HepG2 (cell line): ENCODE measurements around the gene EEA1. TPM values are rescaled to one million over a fixed set of nuclear protein-coding genes. Genes with fewer than 3 reads are reported as not detected.

ENCODE experiments used
- ATAC-seq: fragments of 200-7000 bp; cut with Tn5 transposase; 3 replicates; pipeline ENCODE4 v1.9.1; 2020; ENCODE audit warnings: mild to moderate bottlenecking, moderate library complexity
- BruUV-seq: library from RNA; stranded (reverse); fragments of 400-500 nt; replicated peaks from 2 replicates; lab custom pipeline; 2021; lab: Mats Ljungman, UMichigan
- CTCF ChIA-PET: fragments of 300-600 bp; formaldehyde crosslinking; extraction: SDS; loops from one replicate; lab custom pipeline; 2021; ENCODE audit warnings: low total read pairs, inconsistent platforms, low intra/inter-chr PET ratio; lab: Yijun Ruan, JAX
- POLR2A ChIA-PET: fragments of 350-600 bp; sonication (Branson Sonifier 250); formaldehyde crosslinking; loops from one replicate; lab custom pipeline; 2020; ENCODE audit warnings: antibody characterized with exemption, inconsistent platforms; lab: Yijun Ruan, JAX
- DNase-seq: peaks from one replicate; pipeline ENCODE4 v3.0.0-alpha.2; 2015; ENCODE audit warnings: low spot score
- FAIRE-seq: peaks from 3 replicates; lab custom pipeline; 2011; peaks lifted over from hg19 to GRCh38; lab: Jason Lieb, UNC
- H2AFZ ChIP-seq: one replicate; pipeline ENCODE4 v1.6.1; 2011; ENCODE audit warnings: low read length, inconsistent platforms
- H3K27ac ChIP-seq: fragments of 300-600 bp; 3 replicates; pipeline ENCODE4 v1.8.0; 2011; ENCODE audit warnings: mixed run types, mild to moderate bottlenecking, mixed read lengths, low read length, inconsistent platforms; ENCODE audit not compliant: insufficient read depth; ENCODE audit errors: extremely low read length
- H3K27me3 ChIP-seq, 2 experiments: fragments of 200-600 bp in 1 of 2; 2 replicates in 1 of 2; 3 replicates in 1 of 2; pipeline versions ENCODE4 v1.6.0 to v1.8.0; 2011; ENCODE audit warnings: low read length in 2 of 2, mild to moderate bottlenecking in 2 of 2, moderate library complexity in 2 of 2, inconsistent platforms in 1 of 2; ENCODE audit not compliant: insufficient read depth in 2 of 2, control insufficient read depth in 1 of 2
- H3K36me3 ChIP-seq, 2 experiments: fragments of 200-600 bp in 1 of 2; replicated peaks in 1 of 2; 2 replicates in 1 of 2; 3 replicates in 1 of 2; pipeline versions ENCODE4 v1.5.1 to v1.8.0; 2011; ENCODE audit warnings: low read length in 2 of 2, inconsistent platforms in 1 of 2; ENCODE audit not compliant: insufficient read depth in 2 of 2, control insufficient read depth in 1 of 2
- H3K4me1 ChIP-seq: 2 replicates; pipeline ENCODE4 v1.5.1; 2012; ENCODE audit warnings: low read length, inconsistent platforms; ENCODE audit not compliant: insufficient read depth
- H3K4me2 ChIP-seq: 2 replicates; pipeline ENCODE4 v1.6.0; 2011; ENCODE audit warnings: low read depth, low read length, inconsistent platforms
- H3K4me3 ChIP-seq, 3 experiments: fragments of 200-600 bp in 1 of 3; sonication (generic), shearing (Covaris generic) in 1 of 3; replicated peaks in 1 of 3; 2 replicates each; pipeline ENCODE4 v1.5.1; 2011 to 2016; ENCODE audit warnings: low read length in 3 of 3, inconsistent platforms in 2 of 3, low read depth in 2 of 3, mild to moderate bottlenecking in 2 of 3, control low read depth in 1 of 3, mixed read lengths in 1 of 3; ENCODE audit not compliant: insufficient read depth in 1 of 3
- H3K79me2 ChIP-seq: one replicate; pipeline ENCODE4 v1.6.1; 2011; ENCODE audit warnings: low read length, inconsistent platforms; ENCODE audit not compliant: insufficient read depth
- H3K9ac ChIP-seq: 2 replicates; pipeline ENCODE4 v1.6.0; 2011; ENCODE audit warnings: mild to moderate bottlenecking, low read depth, low read length, inconsistent platforms; ENCODE audit not compliant: insufficient read depth
- H3K9me3 ChIP-seq: 2 replicates; pipeline ENCODE4 v1.5.1; 2012; ENCODE audit warnings: mild to moderate bottlenecking, low read length
- H4K20me1 ChIP-seq: 2 replicates; pipeline ENCODE4 v1.6.0; 2011; ENCODE audit warnings: inconsistent platforms, mild to moderate bottlenecking, low read length, moderate library complexity; ENCODE audit not compliant: insufficient read depth
- FOXO4 ChIP-seq: sonication (generic); formaldehyde crosslinking; conservative IDR thresholded peaks from 2 replicates; pipeline ENCODE4 v1.8.1; 2023; ENCODE audit warnings: missing genetic modification reagents
- GATAD2A ChIP-seq: IDR thresholded peaks from 2 replicates; pipeline ENCODE4 v1.6.1; 2016
- HBP1 ChIP-seq: IDR thresholded peaks from 2 replicates; pipeline ENCODE4 v1.6.1; 2016; ENCODE audit warnings: low read depth, control low read depth
- LBX2 ChIP-seq: sonication (generic); formaldehyde crosslinking; IDR thresholded peaks from 2 replicates; pipeline ENCODE4 v1.5.0; 2020; ENCODE audit warnings: missing genetic modification reagents, mild to moderate bottlenecking, borderline replicate concordance
- PHF21A ChIP-seq: sonication (generic); formaldehyde crosslinking; IDR thresholded peaks from 2 replicates; pipeline ENCODE4 v1.5.0; 2020; ENCODE audit warnings: mild to moderate bottlenecking, missing genetic modification reagents
- SMC3 ChIP-seq: IDR thresholded peaks from 2 replicates; pipeline ENCODE4 v1.6.1; 2011; ENCODE audit warnings: low read length, improper control_type of control experiment
- SP1 ChIP-seq, 2 experiments: fragments of 450-650 bp in 1 of 2; sonication (generic) in 1 of 2; formaldehyde crosslinking in 1 of 2; IDR thresholded peaks; 2 replicates each; pipeline versions ENCODE4 v1.4.0 to v1.6.1; 2016 to 2020; ENCODE audit warnings: missing genetic modification reagents in 1 of 2
- TBX2 ChIP-seq: sonication (generic); formaldehyde crosslinking; IDR thresholded peaks from 2 replicates; pipeline ENCODE4 v1.5.0; 2020; ENCODE audit warnings: missing genetic modification reagents, mild to moderate bottlenecking, borderline replicate concordance
- TFDP1 ChIP-seq: IDR thresholded peaks from 2 replicates; pipeline ENCODE4 v1.6.1; 2016; ENCODE audit warnings: missing compliant biosample characterization, missing genetic modification reagents, borderline replicate concordance
- ZNF251 ChIP-seq: sonication (generic); formaldehyde crosslinking; IDR thresholded peaks from 2 replicates; pipeline ENCODE4 v1.9.0; 2021; ENCODE audit warnings: mild to moderate bottlenecking, missing genetic modification reagents
- ZNF263 ChIP-seq: sonication (generic); formaldehyde crosslinking; IDR thresholded peaks from 2 replicates; pipeline ENCODE4 v1.4.0; 2020; ENCODE audit warnings: missing genetic modification reagents
- ZNF781 ChIP-seq: sonication (generic); formaldehyde crosslinking; IDR thresholded peaks from 2 replicates; pipeline ENCODE4 v1.5.1; 2020; ENCODE audit warnings: borderline replicate concordance, mild to moderate bottlenecking, missing genetic modification reagents; ENCODE audit errors: not compliant biosample characterization
- ZNF891 ChIP-seq: sonication (generic); formaldehyde crosslinking; IDR thresholded peaks from 2 replicates; pipeline ENCODE4 v1.5.0; 2020; ENCODE audit warnings: mild to moderate bottlenecking, missing genetic modification reagents
- ZSCAN25 ChIP-seq: sonication (generic); formaldehyde crosslinking; IDR thresholded peaks from 2 replicates; pipeline ENCODE4 v1.8.0; 2022; ENCODE audit warnings: mild to moderate bottlenecking, missing genetic modification reagents
- WGBS: methylation state at CpG from one replicate; pipeline ENCODE4 v1.1.6; 2017; ENCODE audit warnings: low lambda C conversion rate; 5-methylcytosine and 5-hydroxymethylcytosine counted together
- in situ Hi-C: cut with HindIII; loops from 2 replicates; pipeline ENCODE4 v1.10.0; 2017; ENCODE audit warnings: low pct_unique_long_range_greater_than_20kb; ENCODE audit not compliant: extremely low pct_ligation_motif_present
- intact Hi-C: fragments of 100-400 bp; cut with micrococcal nuclease; formaldehyde crosslinking; loops from one replicate; pipeline ENCODE4 v1.10.0; 2022; ENCODE audit not compliant: unreplicated experiment
- polyA plus RNA-seq, 8 experiments: library from polyadenylated mRNA; depleted of rRNA in 3 of 8; stranded (reverse) in 7 of 8; unstranded in 1 of 8; fragments of >200 nt; fragmentation: Illumina TruSeq in 4 of 8; extraction: Trizol in 4 of 8; gene quantifications; 2 replicates each; pipeline versions ENCODE4 v1.2.1 to v1.2.3, GENCODE V29; 2011 to 2016; ENCODE audit warnings: low read depth in 4 of 8, missing spikeins in 1 of 8, mixed read lengths in 1 of 8; ENCODE audit not compliant: insufficient read depth in 1 of 8
- total RNA-seq, 5 experiments: library from RNA; depleted of rRNA; stranded (reverse); fragments of >200 nt; fragmentation: Illumina TruSeq; extraction: Trizol; gene quantifications; 2 replicates each; pipeline ENCODE4 v1.2.3, GENCODE V29; 2016; ENCODE audit warnings: low read depth in 1 of 5

The EEA1 gene
- total and polyA plus RNA-seq, 2 of the 13 experiments (the other 11 are each of a cell fraction or from before 2014, with no cell fraction given): 5.0 to 19.3 TPM

- Histone ChIP-seq H4K20me1 (no peaks in the 10 kb centered on the region), H3K9me3 (no peaks in the 10 kb centered on the region), H2AFZ (no peak overlapping the region), H3K9ac (no peak overlapping the region), H3K27me3 (peaks cover 0 to 5% of the 10 kb centered on the region in 2 experiments; a peak in 1 of 5 replicates), H3K4me1 (no peaks in the 10 kb centered on the region), H3K27ac (no peak overlapping the region), H3K4me2 (no peak overlapping the region), H3K79me2 (no peaks in the 10 kb centered on the region), H3K36me3 (no peaks in the 10 kb centered on the region), H3K4me3 (no peak overlapping the region)
- intact Hi-C loops: no loop called here
- TF ChIP-seq HBP1 (CRISPR knock-in tag) (no peak), GATAD2A (CRISPR knock-in tag) (no peak), FOXO4 (CRISPR knock-in tag) (no peak), ZNF781 (CRISPR knock-in tag) (no peak), TBX2 (CRISPR knock-in tag) (no peak), ZNF263 (CRISPR knock-in tag) (no peak), SP1 (IDR thresholded peaks at IDR 0.05) (no peak), SP1 (CRISPR knock-in tag; IDR thresholded peaks at IDR 0.05) (no peak), SMC3 (no peak), LBX2 (CRISPR knock-in tag) (no peak), TFDP1 (CRISPR knock-in tag) (no peak), ZSCAN25 (no peak), PHF21A (CRISPR knock-in tag) (no peak), ZNF251 (CRISPR knock-in tag) (no peak), ZNF891 (CRISPR knock-in tag) (no peak)
- CTCF ChIA-PET: no interaction called here
- POLR2A ChIA-PET: no interaction called here
- ATAC-seq (no peak), DNase-seq (no peak), FAIRE-seq (no peak)
- WGBS: 0% methylated on average over 1 of the region's 1 CpG
- in situ Hi-C loops: no loop called here
- no TSS peak for BruUV-seq
These were observed 181.9 kb downstream of the EEA1 start for GRCh38 chr12:92747151-92747550.
